Measurements from ENCODE around the gene GTF2F2. TPM values are rescaled to one million over a fixed set of nuclear protein-coding genes. Genes with fewer than 3 reads are reported as not detected.

Gene GTF2F2
- total and polyA plus RNA-seq, 2 donors (not counting 1 experiment from before 2014, with no cell fraction given), result 5.9 to 19.6 TPM

DNA sequence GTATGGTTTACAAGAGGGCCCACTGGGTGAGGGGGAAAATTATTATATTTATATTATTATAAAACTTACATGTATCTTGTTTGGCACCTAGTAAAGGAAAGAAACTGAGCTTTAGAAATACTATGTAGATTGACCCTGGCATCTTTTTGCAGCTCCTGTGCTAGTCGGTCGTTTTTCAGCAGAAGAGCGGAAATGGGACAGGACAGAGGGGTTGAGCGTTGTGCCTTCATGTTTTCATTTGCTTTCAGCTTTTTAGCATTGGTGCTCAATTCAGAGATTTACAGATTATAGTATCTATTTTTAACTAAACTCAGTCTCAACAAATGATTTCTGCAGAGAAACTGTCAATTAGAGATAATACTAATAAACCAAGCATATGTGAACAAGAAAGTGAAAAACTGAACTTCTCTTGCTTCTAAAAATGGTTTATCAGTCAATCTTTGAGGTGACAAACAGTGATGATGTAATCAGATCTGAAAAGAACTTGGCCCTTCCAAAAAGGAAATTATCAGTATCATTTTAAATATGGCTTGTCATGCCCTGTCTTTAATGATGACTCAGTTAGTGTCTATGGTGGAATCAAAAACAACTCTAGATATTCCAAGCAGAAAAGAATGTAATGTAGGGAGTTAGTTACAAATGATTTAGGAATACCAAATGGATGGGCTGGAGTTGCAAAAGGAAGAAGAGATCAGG is 137.5 kb downstream of the GTF2F2 start:
- Histone ChIP-seq H3K9ac (ENCODE audit: low read length) (no peak overlapping the region), H3K4me2 (replicated peaks; ENCODE audit: low read depth, low read length, poor library complexity, severe bottlenecking) (no peak overlapping the region), H3K27me3 (replicated peaks in 1 of 4; ENCODE audit: control extremely low read depth in 1 of 4, control insufficient read depth in 3 of 4, insufficient read depth in 4 of 4, low read length in 3 of 4) (no peaks in the 10 kb centered on the region), H3K4me1 (ENCODE audit: control insufficient read depth in 2 of 2, insufficient read depth in 2 of 2, low read length in 2 of 2) (peaks cover 0 to 4% of the 10 kb centered on the region in 2 donors), H3K36me3 (replicated peaks in 1 of 2; ENCODE audit: control extremely low read depth in 1 of 2, control insufficient read depth in 1 of 2, extremely low read depth in 1 of 2, insufficient read depth in 2 of 2, low read length in 1 of 2) (peaks cover 0 to 13% of the 10 kb centered on the region in 2 experiments), H2AFZ (ENCODE audit: insufficient read depth, low read depth, low read length, poor library complexity, severe bottlenecking) (no peak overlapping the region), H3K4me3 (ENCODE audit: control extremely low read depth in 1 of 5, extremely low read depth in 1 of 5, insufficient read depth in 1 of 5, low read depth in 2 of 5, low read length in 4 of 5) (no peak overlapping the region), H4K20me1 (ENCODE audit: control insufficient read depth, insufficient read depth, low read length, poor library complexity, severe bottlenecking) (no peaks in the 10 kb centered on the region), H3K79me2 (ENCODE audit: control insufficient read depth, insufficient read depth, low read length) (no peaks in the 10 kb centered on the region), H3K9me3 (ENCODE audit: control extremely low read depth in 1 of 3, control insufficient read depth in 2 of 3, insufficient read depth in 1 of 3, low read length in 2 of 3) (no peaks in the 10 kb centered on the region), H3K27ac (ENCODE audit: low read length in 2 of 2) (no peak overlapping the region)
- Mint-ChIP-seq H3K4me3 (no peak overlapping the region), H3K27me3 (no peaks in the 10 kb centered on the region), H3K27ac (no peak overlapping the region), H3K9me3 (ENCODE audit: insufficient read depth) (no peaks in the 10 kb centered on the region), H3K4me1 (peaks cover 1% of the 10 kb centered on the region)
- CTCF ChIA-PET, result no interaction called here
- DNase-seq (no peak), ATAC-seq (ENCODE audit: low read depth) (no peak)
- intact Hi-C loops (cut with micrococcal nuclease), result no loop called here
- WGBS (ENCODE audit: insufficient coverage), result 100% methylated on average over 3 of the region's 4 CpGs
- POLR2A ChIA-PET, result no interaction called here
- TF ChIP-seq, protein P1, sequence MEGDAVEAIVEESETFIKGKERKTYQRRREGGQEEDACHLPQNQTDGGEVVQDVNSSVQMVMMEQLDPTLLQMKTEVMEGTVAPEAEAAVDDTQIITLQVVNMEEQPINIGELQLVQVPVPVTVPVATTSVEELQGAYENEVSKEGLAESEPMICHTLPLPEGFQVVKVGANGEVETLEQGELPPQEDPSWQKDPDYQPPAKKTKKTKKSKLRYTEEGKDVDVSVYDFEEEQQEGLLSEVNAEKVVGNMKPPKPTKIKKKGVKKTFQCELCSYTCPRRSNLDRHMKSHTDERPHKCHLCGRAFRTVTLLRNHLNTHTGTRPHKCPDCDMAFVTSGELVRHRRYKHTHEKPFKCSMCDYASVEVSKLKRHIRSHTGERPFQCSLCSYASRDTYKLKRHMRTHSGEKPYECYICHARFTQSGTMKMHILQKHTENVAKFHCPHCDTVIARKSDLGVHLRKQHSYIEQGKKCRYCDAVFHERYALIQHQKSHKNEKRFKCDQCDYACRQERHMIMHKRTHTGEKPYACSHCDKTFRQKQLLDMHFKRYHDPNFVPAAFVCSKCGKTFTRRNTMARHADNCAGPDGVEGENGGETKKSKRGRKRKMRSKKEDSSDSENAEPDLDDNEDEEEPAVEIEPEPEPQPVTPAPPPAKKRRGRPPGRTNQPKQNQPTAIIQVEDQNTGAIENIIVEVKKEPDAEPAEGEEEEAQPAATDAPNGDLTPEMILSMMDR (IDR thresholded peaks at IDR 0.05), result no peak
- no peak for TF ChIP-seq EZH2 (IDR thresholded peaks at IDR 0.05; ENCODE audit: borderline replicate concordance, insufficient read depth, low read depth, low read length, poor library complexity, severe bottlenecking)

DNA sequence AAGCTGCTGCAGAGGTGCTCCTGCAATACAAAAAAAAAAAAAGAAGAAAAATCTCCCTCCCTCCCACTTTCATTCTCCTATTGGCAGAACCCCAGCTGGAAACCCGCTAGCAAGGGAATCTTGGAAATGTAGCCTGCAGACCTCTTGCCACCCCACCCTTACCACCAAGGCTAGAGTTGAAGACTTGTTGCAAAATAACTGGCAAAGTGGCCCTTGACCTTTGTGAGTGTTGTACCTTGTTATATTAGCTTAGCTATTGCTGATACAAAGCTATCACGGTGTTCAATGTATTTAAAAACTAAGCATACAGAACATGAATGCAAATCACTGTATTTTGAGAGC is 138.0 kb downstream of the GTF2F2 start:
- H3K27ac ChIP-seq (ENCODE audit: low read length in 2 of 2), result no peak overlapping the region
- POLR2A ChIA-PET, result no interaction called here
- TF ChIP-seq EZH2 (IDR thresholded peaks at IDR 0.05; ENCODE audit: borderline replicate concordance, insufficient read depth, low read depth, low read length, poor library complexity, severe bottlenecking), result no peak
- TF ChIP-seq, protein P1 (IDR thresholded peaks at IDR 0.05), result no peak
- Mint-ChIP-seq H3K27me3 (no peaks in the 10 kb centered on the region), H3K4me1 (peaks cover 1% of the 10 kb centered on the region), H3K27ac (no peak overlapping the region), H3K4me3 (no peak overlapping the region), H3K9me3 (ENCODE audit: insufficient read depth) (no peaks in the 10 kb centered on the region)
- WGBS (ENCODE audit: insufficient coverage), result no CpG with 5 or more reads among the region's 2 CpGs
- H3K4me1 ChIP-seq (ENCODE audit: control insufficient read depth in 2 of 2, insufficient read depth in 2 of 2, low read length in 2 of 2), result peaks cover 0 to 4% of the 10 kb centered on the region in 2 donors
- H4K20me1 ChIP-seq (ENCODE audit: control insufficient read depth, insufficient read depth, low read length, poor library complexity, severe bottlenecking), result no peaks in the 10 kb centered on the region
- no peaks in the 10 kb centered on the region for H3K9me3 ChIP-seq (ENCODE audit: control extremely low read depth in 1 of 3, control insufficient read depth in 2 of 3, insufficient read depth in 1 of 3, low read length in 2 of 3)
- ATAC-seq (ENCODE audit: low read depth) (no peak), DNase-seq (no peak)
- H3K79me2 ChIP-seq (ENCODE audit: control insufficient read depth, insufficient read depth, low read length), result no peaks in the 10 kb centered on the region
- H3K36me3 ChIP-seq (replicated peaks in 1 of 2; ENCODE audit: control extremely low read depth in 1 of 2, control insufficient read depth in 1 of 2, extremely low read depth in 1 of 2, insufficient read depth in 2 of 2, low read length in 1 of 2), result peaks cover 0 to 8% of the 10 kb centered on the region in 2 experiments
- intact Hi-C loops (cut with micrococcal nuclease), result no loop called here
- CTCF ChIA-PET, result no interaction called here
- no peak overlapping the region for H2AFZ ChIP-seq (ENCODE audit: insufficient read depth, low read depth, low read length, poor library complexity, severe bottlenecking)
- no peak overlapping the region for H3K4me3 ChIP-seq (ENCODE audit: control extremely low read depth in 1 of 5, extremely low read depth in 1 of 5, insufficient read depth in 1 of 5, low read depth in 2 of 5, low read length in 4 of 5)
- H3K4me2 ChIP-seq (replicated peaks; ENCODE audit: low read depth, low read length, poor library complexity, severe bottlenecking), result no peak overlapping the region
- no peak overlapping the region for H3K9ac ChIP-seq (ENCODE audit: low read length)
- no peaks in the 10 kb centered on the region for H3K27me3 ChIP-seq (replicated peaks in 1 of 4; ENCODE audit: control extremely low read depth in 1 of 4, control insufficient read depth in 3 of 4, insufficient read depth in 4 of 4, low read length in 3 of 4)
